ENCODE data around the gene TNFRSF21. TPM values are rescaled to one million over a fixed set of nuclear protein-coding genes. Genes with fewer than 3 reads are reported as not detected.

Gene TNFRSF21
- total and polyA plus RNA-seq, 10 of the 15 experiments (the other 5 are each of a cell fraction or from before 2014, with no cell fraction given): 0.09 to 1.0 (median 0.27) TPM

DNA sequence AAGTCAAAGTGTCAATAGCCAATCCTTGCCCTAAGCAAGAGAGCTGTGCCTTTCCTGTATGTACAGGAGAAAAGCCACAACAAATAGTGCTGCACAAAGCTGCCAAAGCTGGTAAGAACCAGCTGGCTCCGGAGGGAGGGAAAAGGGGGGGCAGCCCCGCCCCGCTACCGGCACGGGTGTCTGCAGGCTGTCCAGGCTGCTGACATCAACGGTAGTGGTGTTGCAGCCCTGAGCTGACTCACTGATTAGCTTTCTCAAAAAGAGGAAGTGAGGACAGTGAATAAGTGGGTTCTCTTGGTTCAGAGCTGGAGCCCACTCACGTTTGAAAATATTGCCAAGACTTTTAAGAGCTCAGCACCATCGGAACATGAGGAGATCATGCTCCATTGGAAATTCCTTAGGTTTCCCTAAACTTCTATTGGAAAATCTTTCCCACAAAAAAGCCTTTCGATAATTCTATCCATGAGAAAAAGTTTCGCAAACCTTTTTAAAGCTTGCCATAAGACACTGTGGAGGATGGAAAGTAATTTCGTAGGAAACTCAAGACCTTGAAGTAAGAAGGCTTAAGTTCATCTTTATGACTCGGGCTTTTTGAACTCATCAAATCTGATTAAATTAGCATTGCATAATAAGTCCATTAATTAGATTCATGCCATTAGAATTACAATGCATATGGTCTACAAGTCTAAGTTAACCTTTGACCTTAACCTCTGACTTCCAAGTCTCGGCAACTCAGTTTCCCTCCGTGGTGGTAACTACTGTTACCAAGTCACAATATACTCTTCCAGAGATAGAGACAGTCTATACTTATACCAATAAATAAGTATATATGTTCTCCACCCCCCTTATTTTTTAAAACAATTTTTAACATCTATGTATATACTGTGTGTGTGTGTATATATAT, 67.0 kb downstream of the TNFRSF21 start (continued):
- TF ChIP-seq RB1 (IDR thresholded peaks at IDR 0.05; ENCODE audit: borderline replicate concordance): no peak
- no peak for TF ChIP-seq YBX1 (IDR thresholded peaks at IDR 0.05)
- no peak for TF ChIP-seq RELA (IDR thresholded peaks at IDR 0.05; ENCODE audit: borderline replicate concordance, partially characterized antibody)
- TF ChIP-seq ZNF622 (IDR thresholded peaks at IDR 0.05): no peak
- peak; percentile 78 for TF ChIP-seq NBN (IDR thresholded peaks at IDR 0.05)
- peak; percentile 13; the same call in 1 of the 2 replicates for TF ChIP-seq JUND (IDR thresholded peaks at IDR 0.05; ENCODE audit: low read depth, low read length)
- no peak for TF ChIP-seq SMARCA5 (IDR thresholded peaks at IDR 0.05)
- TF ChIP-seq, protein P1, sequence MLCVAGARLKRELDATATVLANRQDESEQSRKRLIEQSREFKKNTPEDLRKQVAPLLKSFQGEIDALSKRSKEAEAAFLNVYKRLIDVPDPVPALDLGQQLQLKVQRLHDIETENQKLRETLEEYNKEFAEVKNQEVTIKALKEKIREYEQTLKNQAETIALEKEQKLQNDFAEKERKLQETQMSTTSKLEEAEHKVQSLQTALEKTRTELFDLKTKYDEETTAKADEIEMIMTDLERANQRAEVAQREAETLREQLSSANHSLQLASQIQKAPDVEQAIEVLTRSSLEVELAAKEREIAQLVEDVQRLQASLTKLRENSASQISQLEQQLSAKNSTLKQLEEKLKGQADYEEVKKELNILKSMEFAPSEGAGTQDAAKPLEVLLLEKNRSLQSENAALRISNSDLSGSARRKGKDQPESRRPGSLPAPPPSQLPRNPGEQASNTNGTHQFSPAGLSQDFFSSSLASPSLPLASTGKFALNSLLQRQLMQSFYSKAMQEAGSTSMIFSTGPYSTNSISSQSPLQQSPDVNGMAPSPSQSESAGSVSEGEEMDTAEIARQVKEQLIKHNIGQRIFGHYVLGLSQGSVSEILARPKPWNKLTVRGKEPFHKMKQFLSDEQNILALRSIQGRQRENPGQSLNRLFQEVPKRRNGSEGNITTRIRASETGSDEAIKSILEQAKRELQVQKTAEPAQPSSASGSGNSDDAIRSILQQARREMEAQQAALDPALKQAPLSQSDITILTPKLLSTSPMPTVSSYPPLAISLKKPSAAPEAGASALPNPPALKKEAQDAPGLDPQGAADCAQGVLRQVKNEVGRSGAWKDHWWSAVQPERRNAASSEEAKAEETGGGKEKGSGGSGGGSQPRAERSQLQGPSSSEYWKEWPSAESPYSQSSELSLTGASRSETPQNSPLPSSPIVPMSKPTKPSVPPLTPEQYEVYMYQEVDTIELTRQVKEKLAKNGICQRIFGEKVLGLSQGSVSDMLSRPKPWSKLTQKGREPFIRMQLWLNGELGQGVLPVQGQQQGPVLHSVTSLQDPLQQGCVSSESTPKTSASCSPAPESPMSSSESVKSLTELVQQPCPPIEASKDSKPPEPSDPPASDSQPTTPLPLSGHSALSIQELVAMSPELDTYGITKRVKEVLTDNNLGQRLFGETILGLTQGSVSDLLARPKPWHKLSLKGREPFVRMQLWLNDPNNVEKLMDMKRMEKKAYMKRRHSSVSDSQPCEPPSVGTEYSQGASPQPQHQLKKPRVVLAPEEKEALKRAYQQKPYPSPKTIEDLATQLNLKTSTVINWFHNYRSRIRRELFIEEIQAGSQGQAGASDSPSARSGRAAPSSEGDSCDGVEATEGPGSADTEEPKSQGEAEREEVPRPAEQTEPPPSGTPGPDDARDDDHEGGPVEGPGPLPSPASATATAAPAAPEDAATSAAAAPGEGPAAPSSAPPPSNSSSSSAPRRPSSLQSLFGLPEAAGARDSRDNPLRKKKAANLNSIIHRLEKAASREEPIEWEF (IDR thresholded peaks at IDR 0.05; ENCODE audit: insufficient replicate concordance, low read depth, low read length): no peak
- TF ChIP-seq CBX3 (IDR thresholded peaks at IDR 0.05; ENCODE audit: borderline replicate concordance, low read depth): no peak
